Measurements from ENCODE around the gene CHFR.
"Not testable (repeated sequence)": the region's sequence is repeated elsewhere in the genome, so short reads cannot be mapped to it uniquely, and the experiment has no call there.

DNA sequence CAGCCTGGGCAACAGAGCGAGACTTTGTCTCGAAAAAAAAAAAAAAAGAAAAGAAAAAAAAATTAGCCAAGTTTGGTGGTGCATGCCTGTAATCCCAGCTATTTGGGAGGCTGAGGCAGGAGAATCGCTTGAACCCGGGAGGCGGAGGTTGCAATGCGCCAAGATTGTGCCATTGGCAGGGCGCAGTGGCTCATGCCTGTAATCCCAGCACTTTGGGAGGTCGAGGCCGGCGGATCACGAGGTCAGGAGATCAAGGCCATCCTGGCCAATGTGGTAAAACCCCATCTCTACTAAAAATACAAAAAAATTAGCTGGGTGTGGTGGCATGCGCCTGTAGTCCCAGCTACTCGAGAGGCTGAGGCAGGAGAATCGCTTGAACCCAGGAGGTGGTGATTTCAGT, 32.2 kb downstream of the CHFR start:
- TF ChIP-seq, protein P1, sequence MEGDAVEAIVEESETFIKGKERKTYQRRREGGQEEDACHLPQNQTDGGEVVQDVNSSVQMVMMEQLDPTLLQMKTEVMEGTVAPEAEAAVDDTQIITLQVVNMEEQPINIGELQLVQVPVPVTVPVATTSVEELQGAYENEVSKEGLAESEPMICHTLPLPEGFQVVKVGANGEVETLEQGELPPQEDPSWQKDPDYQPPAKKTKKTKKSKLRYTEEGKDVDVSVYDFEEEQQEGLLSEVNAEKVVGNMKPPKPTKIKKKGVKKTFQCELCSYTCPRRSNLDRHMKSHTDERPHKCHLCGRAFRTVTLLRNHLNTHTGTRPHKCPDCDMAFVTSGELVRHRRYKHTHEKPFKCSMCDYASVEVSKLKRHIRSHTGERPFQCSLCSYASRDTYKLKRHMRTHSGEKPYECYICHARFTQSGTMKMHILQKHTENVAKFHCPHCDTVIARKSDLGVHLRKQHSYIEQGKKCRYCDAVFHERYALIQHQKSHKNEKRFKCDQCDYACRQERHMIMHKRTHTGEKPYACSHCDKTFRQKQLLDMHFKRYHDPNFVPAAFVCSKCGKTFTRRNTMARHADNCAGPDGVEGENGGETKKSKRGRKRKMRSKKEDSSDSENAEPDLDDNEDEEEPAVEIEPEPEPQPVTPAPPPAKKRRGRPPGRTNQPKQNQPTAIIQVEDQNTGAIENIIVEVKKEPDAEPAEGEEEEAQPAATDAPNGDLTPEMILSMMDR (conservative IDR thresholded peaks at IDR 0.05; ENCODE audit: low read depth, low read length) = not testable (repeated sequence)
- not testable (repeated sequence) for TF ChIP-seq POLR2A (IDR thresholded peaks at IDR 0.05; ENCODE audit: low read depth, low read length); RAD21 (IDR thresholded peaks at IDR 0.05; ENCODE audit: low read length); CEBPB (IDR thresholded peaks at IDR 0.05; ENCODE audit: low read depth, low read length); BHLHE40 (IDR thresholded peaks at IDR 0.05; ENCODE audit: low read depth, low read length); CHD1 (IDR thresholded peaks at IDR 0.05; ENCODE audit: low read depth, low read length)
